Measurements from ENCODE around the gene RANBP3L.

Gene RANBP3L

DNA sequence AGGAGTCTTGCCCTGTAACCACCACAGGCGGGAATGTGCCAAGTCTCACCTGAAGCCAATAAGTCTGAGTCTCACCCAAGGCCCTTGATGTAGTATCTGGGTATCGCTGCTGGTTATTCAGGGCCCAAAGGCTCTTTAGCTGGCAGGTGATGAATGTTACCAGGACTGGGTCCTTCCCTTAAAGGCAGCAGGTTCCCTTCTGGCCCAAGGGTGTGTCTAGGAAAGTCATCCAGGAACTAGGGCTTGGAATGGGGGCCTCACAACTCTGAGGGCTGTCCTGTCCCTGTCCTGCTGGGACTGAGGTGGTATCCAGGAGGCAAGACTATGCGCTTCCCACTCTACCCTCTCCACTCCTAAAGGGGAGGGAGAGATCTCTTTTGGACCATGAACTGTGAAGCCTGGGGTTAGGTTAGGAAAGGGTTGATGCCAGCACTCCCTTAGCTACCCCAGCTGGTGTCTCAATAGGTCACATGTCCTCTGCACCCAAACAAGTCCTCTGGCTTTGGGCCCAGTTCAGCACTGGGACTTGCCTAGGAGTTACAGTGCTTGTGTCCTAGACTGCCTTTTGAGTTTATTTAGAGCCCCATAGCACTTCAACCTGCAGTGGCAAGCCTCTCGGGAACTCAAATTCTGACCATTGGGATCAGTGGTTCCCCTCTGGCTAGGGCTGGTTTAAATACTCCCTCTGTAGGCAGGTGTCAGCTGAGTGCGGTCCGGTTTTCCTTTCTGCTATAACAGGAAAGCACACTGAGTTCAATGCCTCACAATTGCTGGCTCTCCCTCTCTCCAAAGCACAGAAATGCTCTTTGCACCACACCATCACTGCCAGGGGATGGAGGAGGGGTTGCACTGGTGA, 22.5 kb upstream of the RANBP3L start:
- no peak for TF ChIP-seq CTCF (IDR thresholded peaks at IDR 0.05)

- TF ChIP-seq CTCF (IDR thresholded peaks at IDR 0.05) = no peak
These were observed 11.4 kb upstream of the RANBP3L start for GRCh38 chr5:36312953-36313672.

GRCh38 chr5:36311956-36312355, 10.3 kb upstream of the RANBP3L start:
- TF ChIP-seq CTCF (IDR thresholded peaks at IDR 0.05) = no peak

DNA sequence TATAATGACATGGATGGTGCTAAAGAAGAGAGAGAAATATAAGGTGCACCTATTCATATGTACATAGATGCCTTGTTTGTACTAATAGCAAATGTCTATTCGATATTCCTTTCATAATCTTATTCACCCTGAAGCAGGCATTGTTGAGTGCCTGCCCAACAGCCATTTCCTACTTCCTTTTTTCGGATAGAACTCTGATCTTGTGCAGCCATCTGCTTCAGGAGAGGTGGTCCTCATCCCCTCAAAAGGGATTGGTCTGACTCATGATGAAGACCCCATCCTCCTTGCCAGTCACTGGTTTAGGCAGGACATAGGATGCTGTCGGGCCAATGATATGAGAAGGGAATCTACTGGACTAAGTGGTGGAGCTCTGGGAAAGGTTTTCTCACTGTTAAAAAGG, 8.4 kb upstream of the RANBP3L start:
- TF ChIP-seq CTCF (IDR thresholded peaks at IDR 0.05) = no peak

GRCh38 chr5:36305571-36306326, 4.0 kb upstream of the RANBP3L start:
- TF ChIP-seq CTCF (IDR thresholded peaks at IDR 0.05) = peak; percentile 85

GRCh38 chr5:36304095-36304805, 2.5 kb upstream of the RANBP3L start:
- TF ChIP-seq CTCF (IDR thresholded peaks at IDR 0.05) = no peak

Measured in LNCAP (cell line).